WTC11 (cell line): ENCODE data around the gene KCNMA1.

ENCODE experiments used
- AFF4 ChIP-seq: sonication (generic); formaldehyde crosslinking; IDR thresholded peaks from 2 replicates; pipeline ENCODE4 v1.8.1; 2023; ENCODE audit warnings: mild to moderate bottlenecking, missing genetic modification reagents, borderline replicate concordance
- ATF6 ChIP-seq: sonication (generic); formaldehyde crosslinking; IDR thresholded peaks from 2 replicates; pipeline ENCODE4 v1.8.1; 2023; ENCODE audit warnings: mild to moderate bottlenecking, missing genetic modification reagents
- CTCF ChIP-seq: fragments of 200-600 bp; IDR thresholded peaks from 2 replicates; pipeline ENCODE4 v1.8.0; 2022; ENCODE audit warnings: antibody characterized with exemption
- E2F1 ChIP-seq: sonication (generic); formaldehyde crosslinking; IDR thresholded peaks from 2 replicates; pipeline ENCODE4 v1.8.0; 2022; ENCODE audit warnings: mild to moderate bottlenecking, missing genetic modification reagents
- MXD4 ChIP-seq: fragments of 250-450 bp; sonication (Bioruptor Pico); IDR thresholded peaks from 2 replicates; pipeline ENCODE4 v1.8.0; 2021; ENCODE audit warnings: mild to moderate bottlenecking, moderate library complexity, borderline replicate concordance
- NFE2L1 ChIP-seq: sonication (generic); formaldehyde crosslinking; IDR thresholded peaks from 2 replicates; pipeline ENCODE4 v1.8.1; 2023; ENCODE audit warnings: missing genetic modification reagents
- TCF7 ChIP-seq: sonication (generic); formaldehyde crosslinking; IDR thresholded peaks from 2 replicates; pipeline ENCODE4 v1.8.0; 2022; ENCODE audit warnings: mild to moderate bottlenecking, low read depth, missing genetic modification reagents, moderate library complexity
- USF1 ChIP-seq: sonication (generic); formaldehyde crosslinking; IDR thresholded peaks from 2 replicates; pipeline ENCODE4 v1.8.0; 2022; ENCODE audit warnings: mild to moderate bottlenecking, missing genetic modification reagents
- USF2 ChIP-seq: sonication (generic); formaldehyde crosslinking; IDR thresholded peaks from 2 replicates; pipeline ENCODE4 v1.8.1; 2023; ENCODE audit warnings: mild to moderate bottlenecking, missing genetic modification reagents, moderate library complexity
- ZSCAN18 ChIP-seq: fragments of 250-450 bp; sonication (Bioruptor Pico); IDR thresholded peaks from 2 replicates; pipeline ENCODE4 v2.1.2; 2022; ENCODE audit warnings: mild to moderate bottlenecking, moderate library complexity

GRCh38 chr10:76903387-76903945 is 734.1 kb downstream of the KCNMA1 start:
- no peak for TF ChIP-seq USF2 (CRISPR knock-in tag)
- TF ChIP-seq CTCF = no peak
- TF ChIP-seq ZSCAN18 (CRISPR knock-in tag) = no peak
- TF ChIP-seq NFE2L1 (CRISPR knock-in tag) = no peak
- no peak for TF ChIP-seq ATF6 (CRISPR knock-in tag)
- TF ChIP-seq MXD4 = no peak
- TF ChIP-seq AFF4 (CRISPR knock-in tag) = no peak
- TF ChIP-seq TCF7 = no peak
- no peak for TF ChIP-seq USF1
- no peak for TF ChIP-seq E2F1
